Thyroid gland (tissue), 4 donors: ENCODE results near the gene ADH4. TPM values are rescaled to one million over a fixed set of nuclear protein-coding genes. Genes with fewer than 3 reads are reported as not detected.

Experiments
- DNase-seq, 2 donors: peaks; one replicate each; pipeline ENCODE4 v3.0.0-alpha.2; 2019
- H3K27ac ChIP-seq, 3 donors: fragments of 200-600 bp; sonication (generic); 1 replicate in 2 of 3; 2 replicates in 1 of 3; pipeline ENCODE4 v1.5.1; 2016 to 2019; ENCODE audit warnings: mild to moderate bottlenecking in 1 of 3, moderate library complexity in 1 of 3
- H3K27me3 ChIP-seq: fragments of 200-600 bp; sonication (generic); one replicate; pipeline ENCODE4 v1.5.1; 2019
- H3K36me3 ChIP-seq, 2 donors: fragments of 200-600 bp; sonication (generic); one replicate each; pipeline ENCODE4 v1.5.1; 2016 to 2019
- H3K4me1 ChIP-seq, 2 donors: fragments of 200-600 bp; sonication (generic); one replicate each; pipeline ENCODE4 v1.5.1; 2017 to 2019
- H3K4me3 ChIP-seq, 3 donors: fragments of 200-600 bp; sonication (generic); replicated peaks in 1 of 3; 1 replicate in 2 of 3; 2 replicates in 1 of 3; pipeline ENCODE4 v1.5.1; 2016; ENCODE audit warnings: mild to moderate bottlenecking in 1 of 3
- H3K9me3 ChIP-seq: fragments of 200-600 bp; sonication (generic); one replicate; pipeline ENCODE4 v1.5.1; 2017
- CTCF ChIP-seq, 6 experiments: fragments of 200-600 bp in 3 of 6; fragments of 450-650 bp in 3 of 6; sonication (generic) in 3 of 6; IDR thresholded peaks; one replicate each; pipeline ENCODE4 v1.5.1; 2016 to 2019; ENCODE audit warnings: antibody characterized with exemption in 6 of 6, mild to moderate bottlenecking in 2 of 6, inconsistent platforms in 1 of 6, moderate library complexity in 1 of 6
- POLR2A ChIP-seq, 2 donors: fragments of 450-650 bp; IDR thresholded peaks; one replicate each; pipeline ENCODE4 v1.6.1; 2017; ENCODE audit warnings: antibody characterized with exemption in 2 of 2, mild to moderate bottlenecking in 2 of 2, moderate library complexity in 1 of 2
- WGBS, 2 donors: methylation state at CpG; one replicate each; pipeline ENCODE4 v1.1.5; 2017; 5-methylcytosine and 5-hydroxymethylcytosine counted together
- intact Hi-C: fragments of 100-400 bp; cut with DNase I; formaldehyde crosslinking; loops from one replicate; pipeline ENCODE4 v1.15.1; 2023
- total RNA-seq, 4 donors: library from RNA; depleted of rRNA; stranded (reverse); fragments of >200 nt; gene quantifications; one replicate each; pipeline ENCODE4 v1.2.3, GENCODE V29; 2016

ADH4 gene
- total RNA-seq, 4 donors from 2014 or later, result 1.4 to 10.9 (median 1.9) TPM

GRCh38 chr4:99154658-99155342 is 10.7 kb upstream of the ADH4 start:
- Histone ChIP-seq H3K36me3 (no peaks in the 10 kb centered on the region), H3K9me3 (no peaks in the 10 kb centered on the region), H3K27ac (no peak overlapping the region), H3K4me1 (no peaks in the 10 kb centered on the region), H3K27me3 (no peaks in the 10 kb centered on the region), H3K4me3 (no peak overlapping the region)
- DNase-seq, result no peak
- WGBS, 2 donors, result 91 to 93% methylated on average over 4 of the region's 4 CpGs
- TF ChIP-seq POLR2A (IDR thresholded peaks at IDR 0.05) (no peak), CTCF (IDR thresholded peaks at IDR 0.05) (no peak)
- intact Hi-C loops, result no loop called here

GRCh38 chr4:99151995-99152394 is 7.9 kb upstream of the ADH4 start:
- Histone ChIP-seq H3K9me3 (no peaks in the 10 kb centered on the region), H3K4me1 (no peaks in the 10 kb centered on the region), H3K27me3 (no peaks in the 10 kb centered on the region), H3K36me3 (no peaks in the 10 kb centered on the region), H3K4me3 (no peak overlapping the region), H3K27ac (no peak overlapping the region)
- 0 to 29% methylated on average over 1 of the region's 1 CpG for WGBS, 2 donors
- intact Hi-C loops, result no loop called here
- DNase-seq, result no peak
- TF ChIP-seq POLR2A (IDR thresholded peaks at IDR 0.05) (no peak), CTCF (IDR thresholded peaks at IDR 0.05) (no peak)

- Histone ChIP-seq H3K27ac (no peak overlapping the region), H3K27me3 (no peaks in the 10 kb centered on the region), H3K36me3 (no peaks in the 10 kb centered on the region), H3K4me3 (no peak overlapping the region), H3K9me3 (no peaks in the 10 kb centered on the region), H3K4me1 (no peaks in the 10 kb centered on the region)
- intact Hi-C loops, result no loop called here
- WGBS, 2 donors, result 95 to 96% methylated on average over 3 of the region's 3 CpGs
- DNase-seq, result no peak
- TF ChIP-seq CTCF (IDR thresholded peaks at IDR 0.05) (no peak), POLR2A (IDR thresholded peaks at IDR 0.05) (no peak)
Observed at GRCh38 chr4:99151452-99151851, 7.4 kb upstream of the ADH4 start.

GRCh38 chr4:99149426-99150019 is 5.4 kb upstream of the ADH4 start:
- intact Hi-C loops, result no loop called here

More at GRCh38 chr4:99149426-99150019, 5.4 kb upstream of the ADH4 start:
- Histone ChIP-seq H3K36me3 (no peaks in the 10 kb centered on the region), H3K4me3 (no peak overlapping the region), H3K4me1 (no peaks in the 10 kb centered on the region), H3K9me3 (no peaks in the 10 kb centered on the region), H3K27ac (no peak overlapping the region), H3K27me3 (no peaks in the 10 kb centered on the region)
- 43 to 94% methylated on average over 2 to 5 of the region's 6 CpGs for WGBS, 2 donors
- DNase-seq, result no peak
- no peak for TF ChIP-seq POLR2A (IDR thresholded peaks at IDR 0.05)
- TF ChIP-seq CTCF (IDR thresholded peaks at IDR 0.05), result no peak
